ENCODE results near the gene LHPP.

DNA sequence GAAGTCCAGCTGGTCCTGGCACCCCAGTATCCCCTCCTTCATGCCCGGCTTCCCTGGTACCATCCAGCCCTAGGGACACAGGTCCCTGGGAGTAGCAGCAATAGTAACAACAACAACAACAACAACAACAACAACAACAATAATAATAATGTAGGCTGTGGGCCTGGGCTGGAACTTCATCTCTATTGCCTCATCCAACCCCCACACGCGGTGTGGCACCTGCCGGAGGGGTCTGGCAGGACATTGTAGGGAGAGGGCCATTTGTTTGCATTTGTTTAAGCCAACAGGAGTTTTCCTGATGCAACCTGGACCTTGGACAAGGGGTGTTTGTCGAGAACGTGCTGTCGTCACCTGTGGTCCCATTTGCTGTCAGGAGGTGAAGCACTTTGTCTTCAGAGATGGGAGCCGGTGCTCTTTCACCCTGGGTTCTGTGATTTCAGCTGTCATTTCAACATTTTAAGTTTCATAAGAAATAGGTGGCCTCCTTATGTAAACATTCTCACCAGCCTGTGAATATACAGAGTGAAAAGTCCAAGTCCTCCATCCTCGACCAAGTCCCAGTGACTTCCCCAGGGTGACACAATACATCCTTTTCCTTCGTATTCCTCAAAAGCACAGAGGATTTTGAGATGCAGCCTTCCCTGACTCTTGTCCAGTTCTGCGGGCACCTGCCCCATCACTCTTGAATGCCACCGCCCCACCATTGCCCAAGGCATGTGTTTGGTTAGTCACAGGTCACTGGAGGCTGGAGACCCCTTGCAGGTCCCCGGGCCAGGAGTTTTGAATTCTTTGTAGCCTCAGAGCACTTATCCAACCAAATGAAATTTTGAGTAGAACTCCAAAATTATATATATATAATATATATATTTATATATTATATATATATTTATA is 9.2 kb downstream of the LHPP start:
- no peak for TF ChIP-seq CTCF (IDR thresholded peaks at IDR 0.05)
- no peak for TF ChIP-seq EP300 (IDR thresholded peaks at IDR 0.05; ENCODE audit: low read depth)
- no peak for TF ChIP-seq POLR2AphosphoS5 (IDR thresholded peaks at IDR 0.05)
- TF ChIP-seq POLR2A (IDR thresholded peaks at IDR 0.05): no peak

All from transverse colon (tissue), 4 donors.